GM10847 (cell line): ENCODE data around the gene PHETA2.

Experiments used
- POLR2A ChIP-seq: IDR thresholded peaks from 2 replicates; pipeline ENCODE4 v1.6.1; 2011; ENCODE audit not compliant: insufficient read length; ENCODE audit errors: extremely low read depth

PHETA2 gene

GRCh38 chr22:42065438-42066125, 8.5 kb upstream of the PHETA2 start:
- TF ChIP-seq POLR2A: no peak

GRCh38 chr22:42066126-42066761, 7.8 kb upstream of the PHETA2 start:
- no peak for TF ChIP-seq POLR2A

GRCh38 chr22:42066937-42067336, 7.1 kb upstream of the PHETA2 start:
- TF ChIP-seq POLR2A: no peak

GRCh38 chr22:42067671-42068251, 6.3 kb upstream of the PHETA2 start:
- TF ChIP-seq POLR2A: no peak

- TF ChIP-seq POLR2A: no peak
Observed at GRCh38 chr22:42068291-42068690, 5.8 kb upstream of the PHETA2 start.

GRCh38 chr22:42069801-42070516, 4.1 kb upstream of the PHETA2 start:
- no peak for TF ChIP-seq POLR2A

GRCh38 chr22:42070517-42071422, 3.3 kb upstream of the PHETA2 start, which contains the start of gene NAGA:
NAGA (minus strand) TSS chr22:42070812; CDS start chr22:42070297, 515 bp downstream.
- peak; percentile 71 for TF ChIP-seq POLR2A

- TF ChIP-seq POLR2A: no peak
Observed at GRCh38 chr22:42072606-42073330, 1.3 kb upstream of the PHETA2 start.

GRCh38 chr22:42073621-42074041, 417 bp upstream of the PHETA2 start:
- no peak for TF ChIP-seq POLR2A

- no peak for TF ChIP-seq POLR2A
Observed at GRCh38 chr22:42074846-42075676, 1.0 kb downstream of the PHETA2 start.

- no peak for TF ChIP-seq POLR2A
Observed at GRCh38 chr22:42076764-42077485, 2.9 kb downstream of the PHETA2 start.

- no peak for TF ChIP-seq POLR2A
Observed at GRCh38 chr22:42077486-42078125, 3.6 kb downstream of the PHETA2 start.
